ENCODE measurements around the gene ZDHHC11B.
"Not testable (repeated sequence)": the region's sequence is repeated elsewhere in the genome, so short reads cannot be mapped to it uniquely, and the experiment has no call there.

Gene ZDHHC11B, protein sequence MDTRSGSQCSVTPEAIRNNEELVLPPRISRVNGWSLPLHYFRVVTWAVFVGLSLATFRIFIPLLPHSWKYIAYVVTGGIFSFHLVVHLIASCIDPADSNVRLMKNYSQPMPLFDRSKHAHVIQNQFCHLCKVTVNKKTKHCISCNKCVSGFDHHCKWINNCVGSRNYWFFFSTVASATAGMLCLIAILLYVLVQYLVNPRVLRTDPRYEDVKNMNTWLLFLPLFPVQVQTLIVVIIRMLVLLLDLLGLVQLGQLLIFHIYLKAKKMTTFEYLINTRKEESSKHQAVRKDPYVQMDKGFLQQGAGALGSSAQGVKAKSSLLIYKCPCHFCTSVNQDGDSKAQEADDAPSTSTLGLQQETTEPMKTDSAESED

DNA sequence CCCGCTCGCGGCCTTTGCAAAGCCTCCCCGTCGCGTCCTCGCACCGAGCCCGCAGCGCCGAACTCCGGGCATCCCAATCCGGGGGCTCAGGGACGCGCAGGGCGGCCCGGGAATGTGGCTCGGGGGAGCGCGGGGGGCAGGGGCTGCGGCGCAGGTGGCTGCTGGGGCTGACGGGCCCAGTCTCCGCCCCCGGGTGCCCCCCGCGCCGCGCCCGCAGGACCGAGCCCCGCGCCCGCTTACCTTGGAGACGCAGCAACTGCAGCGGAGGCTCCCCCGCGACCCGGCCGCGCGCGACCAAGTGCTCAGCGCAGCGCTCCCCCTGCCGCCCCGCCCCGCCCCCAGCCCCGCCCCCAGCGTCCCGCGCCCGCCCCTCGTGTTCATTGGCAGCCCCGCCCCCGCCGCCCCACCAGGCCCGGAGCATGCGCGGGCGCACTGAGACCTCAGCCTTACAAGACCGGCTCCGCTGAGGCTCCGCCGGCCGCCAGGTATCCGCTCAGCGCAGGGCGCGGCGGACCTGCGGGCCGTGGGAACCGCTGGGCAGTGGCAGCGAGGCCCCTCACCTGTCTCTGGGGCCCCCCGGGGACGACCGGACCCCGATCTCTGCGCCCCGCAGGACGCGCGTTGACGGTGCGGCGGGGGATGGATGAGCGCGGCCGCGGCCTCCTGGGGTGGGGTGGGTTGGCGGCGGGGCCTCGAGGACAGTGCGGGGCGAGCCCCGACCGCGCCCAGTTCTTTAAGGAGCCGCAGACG is at the start of gene ZDHHC11B:
Gene ZDHHC11B, minus strand, starts transcription at position 302 of the 750 bp plus-strand sequence. CDS start 17,810 bp downstream, outside the sequence.
- peak; percentile 72 to 83 for DNase-seq (ENCODE audit: low read depth in 2 of 2)

DNA sequence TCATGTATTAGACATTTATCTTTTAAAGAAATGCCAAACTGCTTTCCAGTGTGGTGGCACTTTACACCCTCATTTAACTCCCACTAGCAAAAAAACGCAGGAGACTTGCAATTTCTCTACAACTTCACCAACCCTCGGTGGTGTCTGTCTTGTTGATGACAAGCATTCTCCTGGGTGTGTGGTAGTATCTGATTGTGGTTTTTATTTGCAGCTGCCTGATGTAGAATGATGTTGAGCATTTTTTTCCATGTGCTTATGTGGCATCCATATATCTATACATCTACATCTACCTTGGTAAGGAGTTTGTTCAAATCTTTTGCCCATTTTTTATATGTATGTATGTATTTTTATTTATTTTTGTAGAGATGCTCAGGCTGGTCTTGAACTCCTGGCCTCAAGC is 49.5 kb upstream of the ZDHHC11B start:
- not testable (repeated sequence) for DNase-seq (ENCODE audit: low read depth in 2 of 2)

DNA sequence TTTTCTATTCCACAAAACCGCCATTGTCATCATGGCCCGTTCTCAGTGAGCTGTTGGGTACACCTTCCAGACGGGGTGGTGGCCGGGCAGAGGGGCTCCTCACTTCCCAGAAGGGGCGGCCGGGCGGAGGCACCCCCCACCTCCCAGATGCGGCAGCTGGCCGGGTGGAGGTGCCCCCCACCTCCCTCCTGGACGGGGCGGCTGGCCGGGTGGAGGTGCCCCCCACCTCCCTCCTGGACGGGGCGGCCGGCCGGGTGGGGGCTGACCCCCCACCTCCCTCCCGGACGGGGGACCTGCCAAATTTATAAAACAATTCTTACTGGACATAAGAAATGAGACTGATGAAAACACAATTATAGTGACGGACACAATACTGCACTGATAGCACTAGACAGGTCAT is 43.7 kb upstream of the ZDHHC11B start:
- DNase-seq (ENCODE audit: low read depth in 2 of 2), result not testable (repeated sequence)

DNA sequence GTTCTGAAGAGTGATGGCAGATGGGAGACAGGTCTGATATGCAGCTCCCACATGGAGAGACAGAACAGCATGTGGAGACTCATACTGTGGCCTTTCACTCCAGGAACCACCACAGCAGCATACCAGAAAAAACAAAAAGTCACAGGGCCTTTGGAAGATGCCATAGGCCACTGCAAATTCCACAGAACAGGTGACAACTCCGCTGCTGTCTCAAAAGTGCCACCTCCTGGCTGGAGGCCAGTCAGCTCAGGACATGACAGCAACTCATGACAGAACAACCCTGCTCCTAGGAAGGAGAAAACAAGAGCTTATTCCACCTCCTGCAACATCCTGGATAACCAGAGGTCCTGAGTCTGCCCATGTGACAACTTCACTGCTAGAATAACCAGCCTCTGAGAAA is 41.0 kb upstream of the ZDHHC11B start:
- not testable (repeated sequence) for DNase-seq (ENCODE audit: low read depth in 2 of 2)

DNA sequence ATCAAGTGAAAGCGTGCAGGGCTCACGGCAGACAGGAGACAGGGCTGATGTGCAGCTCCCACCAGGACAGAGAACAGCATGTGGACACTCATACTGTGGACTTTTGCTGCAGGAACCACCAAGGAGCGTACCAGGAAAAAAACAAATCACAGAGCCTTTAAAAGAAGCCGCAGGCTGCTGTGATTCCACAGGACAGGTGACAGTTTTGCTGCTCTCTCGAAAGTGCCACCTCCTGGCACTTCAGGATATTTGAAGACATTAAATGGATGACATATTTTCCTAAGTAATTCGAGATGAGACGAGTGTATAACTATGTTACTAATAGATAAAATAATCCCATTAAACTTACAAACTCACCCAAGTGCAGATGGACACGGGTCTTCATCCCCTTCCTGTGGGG is 37.0 kb upstream of the ZDHHC11B start:
- no peak for DNase-seq (ENCODE audit: low read depth in 2 of 2)

DNA sequence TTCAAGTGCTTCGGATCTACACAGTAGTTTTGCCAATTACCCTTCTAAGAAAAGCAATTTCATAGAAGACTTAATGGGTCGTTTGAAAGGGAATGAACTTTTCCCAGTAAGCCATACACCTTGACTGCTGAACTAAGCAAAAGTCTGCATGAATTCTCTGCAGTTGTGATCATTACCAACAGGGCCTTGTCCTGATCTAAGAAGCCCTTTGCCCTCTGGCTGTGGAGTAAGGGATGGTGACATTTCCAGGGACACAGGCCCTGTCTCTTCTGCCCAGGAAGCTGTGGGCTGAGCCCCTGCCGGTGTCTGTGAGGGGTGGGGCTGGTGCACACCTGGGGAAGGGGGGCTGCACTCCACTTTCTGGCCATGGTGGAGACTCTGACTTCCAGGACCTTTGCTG is 35.7 kb upstream of the ZDHHC11B start:
- no peak for DNase-seq (ENCODE audit: low read depth in 2 of 2)

DNA sequence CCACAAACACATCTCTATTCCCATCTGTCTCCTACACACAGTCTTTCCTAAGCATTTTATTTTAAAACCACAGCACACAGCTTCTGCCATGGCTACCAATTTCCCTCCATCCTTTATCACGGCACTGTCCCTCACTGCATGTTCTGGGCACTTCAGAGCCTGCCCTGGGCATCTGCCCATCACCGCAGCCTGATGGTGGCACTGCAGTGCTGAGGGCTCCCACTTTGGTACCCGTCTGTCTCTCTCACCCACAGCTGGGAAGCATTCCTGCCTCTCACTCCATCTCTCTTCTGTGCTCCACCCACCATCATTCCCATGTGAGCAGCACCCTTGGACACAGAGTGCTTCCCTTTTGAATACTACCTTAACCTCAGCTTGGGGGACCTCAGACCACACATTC is 34.5 kb upstream of the ZDHHC11B start:
- DNase-seq (ENCODE audit: low read depth in 2 of 2), result no peak

DNA sequence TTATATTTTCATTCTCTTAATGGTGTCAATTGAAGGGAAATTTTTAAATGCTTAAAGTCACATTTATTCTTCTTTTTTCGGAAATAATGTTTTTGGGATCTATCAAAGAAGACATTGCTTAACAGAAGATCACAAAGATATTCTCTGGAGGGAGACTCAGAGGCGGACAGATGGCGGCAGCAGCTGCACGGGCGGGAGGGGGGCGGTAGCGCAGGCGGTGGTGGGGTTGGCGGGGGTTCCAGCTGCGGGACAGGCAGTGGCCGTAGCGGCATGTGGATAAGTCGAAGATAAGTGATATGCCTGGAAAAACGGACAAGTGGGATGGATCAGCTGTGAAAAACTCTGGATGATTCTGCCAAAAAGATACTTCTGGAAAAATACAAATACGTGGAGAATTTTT is 31.6 kb upstream of the ZDHHC11B start:
- DNase-seq (ENCODE audit: low read depth in 2 of 2), result no peak

DNA sequence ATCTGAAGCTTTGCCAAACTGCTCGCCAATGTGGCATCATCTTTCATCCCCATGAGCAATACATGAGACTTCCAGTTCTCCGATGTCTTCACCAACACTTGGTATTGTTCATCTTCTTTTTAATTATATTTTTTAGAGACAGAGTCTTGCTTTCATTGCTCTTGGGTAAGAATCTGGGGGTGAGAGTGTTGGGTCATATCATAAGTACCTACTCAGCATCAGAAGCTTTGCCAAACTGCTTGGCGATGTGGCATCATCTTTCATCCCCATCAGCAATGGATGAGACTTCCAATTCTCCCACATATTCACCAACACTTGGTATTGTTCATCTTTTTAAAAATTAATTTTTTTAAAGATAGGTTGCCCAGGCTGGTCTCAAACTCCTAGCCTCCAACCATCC is 30.9 kb upstream of the ZDHHC11B start:
- no peak for DNase-seq (ENCODE audit: low read depth in 2 of 2)

DNA sequence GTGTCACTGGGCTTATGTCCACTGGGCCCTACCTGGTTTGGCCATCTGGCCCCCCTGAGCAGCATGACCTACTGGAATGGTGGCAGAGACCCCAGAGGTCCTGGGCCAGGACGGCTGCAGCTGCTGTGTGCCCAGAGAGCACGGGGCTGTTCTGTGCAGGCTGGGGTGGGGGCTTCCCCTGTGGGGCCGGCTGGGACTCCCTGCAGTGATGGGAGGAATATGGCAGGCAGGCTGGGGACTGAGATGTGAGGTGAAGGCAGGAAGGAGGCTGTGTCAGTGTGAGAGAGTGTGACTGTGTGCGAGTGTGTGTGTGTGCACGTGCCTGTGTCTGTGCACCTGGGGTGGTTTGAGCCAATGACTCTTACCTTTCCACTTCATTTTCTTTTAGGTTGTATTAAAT is 29.0 kb upstream of the ZDHHC11B start:
- not testable (repeated sequence) for DNase-seq (ENCODE audit: low read depth in 2 of 2)

DNA sequence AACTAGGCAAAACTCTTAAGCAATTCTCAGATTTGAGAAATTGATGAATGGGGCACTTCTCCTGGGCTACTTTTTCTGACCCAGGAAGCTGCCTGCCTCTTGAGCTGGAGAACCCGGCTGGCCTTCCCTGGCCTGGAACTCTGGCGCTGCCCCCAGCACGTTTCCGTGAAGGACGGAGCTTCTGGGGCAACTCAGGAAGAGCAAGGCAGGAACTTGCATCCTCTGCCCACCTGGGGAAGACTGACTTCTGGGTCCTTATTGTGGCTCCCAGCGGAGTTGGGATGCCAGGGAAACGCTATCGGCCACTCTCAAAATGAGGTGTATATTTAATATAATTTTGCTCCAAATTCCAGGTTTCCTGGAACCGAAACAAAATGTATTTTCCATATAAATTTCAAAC is 26.9 kb upstream of the ZDHHC11B start:
- DNase-seq (ENCODE audit: low read depth in 2 of 2), result not testable (repeated sequence)

DNA sequence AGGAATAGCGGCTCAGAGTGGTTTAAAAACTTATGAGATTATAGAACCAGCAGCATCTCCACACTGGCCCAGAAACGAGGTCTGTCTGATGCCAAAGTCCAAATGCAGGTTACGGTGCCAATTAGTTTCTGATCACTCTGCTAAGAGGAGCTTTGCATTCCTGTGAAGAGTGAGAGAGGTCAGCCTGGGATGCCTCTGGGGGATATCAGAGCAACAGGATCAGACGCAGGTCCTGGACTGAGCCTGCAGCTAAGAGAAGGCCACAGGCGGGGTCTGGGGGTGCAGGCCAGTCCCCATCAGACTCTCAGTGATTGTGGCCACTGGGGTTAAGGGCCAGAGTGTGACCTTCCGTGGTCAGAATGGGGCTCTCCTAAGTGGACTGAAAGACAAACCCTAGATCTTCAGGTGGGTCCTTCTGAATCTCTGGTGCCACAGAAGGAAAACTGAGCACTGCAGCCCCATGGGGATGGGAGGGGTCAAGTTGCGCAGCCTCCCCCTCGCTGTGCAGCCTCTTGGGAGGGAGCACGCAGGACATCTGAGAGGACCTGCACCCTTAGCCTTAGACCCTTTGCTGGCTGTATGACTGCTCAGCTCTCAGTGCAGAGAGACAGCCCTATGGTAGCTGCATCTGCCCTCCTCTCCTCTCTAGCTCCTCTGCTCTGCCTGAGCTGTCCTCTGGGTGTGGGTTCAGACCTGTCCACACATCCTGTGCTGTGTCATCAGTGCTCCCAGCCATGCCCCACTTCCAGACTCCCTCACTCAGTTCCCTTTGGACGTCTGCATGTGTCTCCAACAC is 23.4 kb upstream of the ZDHHC11B start:
- DNase-seq (ENCODE audit: low read depth in 2 of 2), result not testable (repeated sequence)

DNA sequence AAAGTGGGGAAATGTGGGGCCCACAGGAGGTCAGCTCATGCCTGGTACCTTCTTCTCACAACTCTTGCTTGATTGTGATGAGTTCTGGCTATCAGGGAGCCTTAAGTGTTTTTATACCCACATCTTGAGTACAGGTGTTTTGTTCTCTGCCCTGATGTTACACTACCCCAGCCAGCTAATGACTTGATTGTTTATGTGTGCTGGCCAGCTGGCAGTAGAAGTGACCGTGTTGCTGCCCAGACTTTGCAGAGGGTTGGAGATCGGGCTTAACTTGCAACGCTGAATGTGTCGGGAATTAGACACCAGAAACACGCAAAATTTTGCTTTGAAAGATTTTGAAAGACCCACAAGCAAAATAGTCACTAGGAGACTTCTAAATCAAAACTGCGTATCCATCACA is 16.9 kb upstream of the ZDHHC11B start:
- no peak for DNase-seq (ENCODE audit: low read depth in 2 of 2)

DNA sequence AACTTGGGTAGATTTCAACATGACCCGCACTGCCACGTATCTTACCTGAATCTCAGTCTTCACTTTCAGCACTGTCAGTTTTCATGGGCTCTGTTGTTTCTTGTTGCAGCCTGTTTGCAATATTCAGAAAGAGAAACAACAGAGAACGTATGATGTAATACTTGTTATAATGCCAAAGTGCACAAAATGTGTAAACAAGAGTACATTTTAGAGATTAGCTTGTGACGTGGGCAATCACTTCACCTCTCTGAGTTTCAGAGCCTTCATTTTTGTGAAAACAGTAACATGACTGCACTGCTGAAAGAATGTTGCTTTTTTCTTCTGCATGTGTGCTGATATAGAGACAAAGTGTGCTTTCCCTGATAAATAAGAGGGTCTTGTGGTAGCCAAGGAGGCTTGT is 16.5 kb upstream of the ZDHHC11B start:
- DNase-seq (ENCODE audit: low read depth in 2 of 2), result not testable (repeated sequence)

DNA sequence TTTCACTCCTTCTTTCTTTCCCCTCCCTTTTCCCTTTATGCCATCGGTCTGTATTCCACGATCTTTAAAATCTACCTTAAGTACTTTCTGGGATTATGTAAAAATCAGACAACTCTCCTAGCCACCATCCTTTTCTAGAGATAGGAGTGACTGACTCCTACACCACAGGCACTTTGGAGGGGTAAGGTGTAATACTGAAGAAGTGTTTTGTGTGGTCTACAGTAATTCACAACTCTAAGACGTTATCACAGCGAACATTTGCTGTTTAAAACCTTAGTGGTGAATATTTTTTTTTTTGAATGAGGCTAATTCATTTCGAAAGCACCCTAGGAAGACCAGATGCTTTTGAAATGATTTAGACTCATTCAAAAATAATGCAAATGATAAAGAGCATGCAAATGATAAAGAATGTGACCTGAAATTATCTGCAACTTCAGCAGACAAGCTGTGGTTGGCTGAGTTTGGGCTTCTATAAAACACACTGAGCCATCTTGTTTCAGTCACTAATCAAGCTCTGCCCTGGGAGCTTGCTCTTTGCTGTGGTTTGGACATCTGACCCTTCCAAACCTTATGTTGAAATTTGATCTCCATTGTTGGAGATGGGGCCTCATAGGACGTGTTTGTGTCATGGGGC is 14.1 kb upstream of the ZDHHC11B start:
- not testable (repeated sequence) for DNase-seq (ENCODE audit: low read depth in 2 of 2)

DNA sequence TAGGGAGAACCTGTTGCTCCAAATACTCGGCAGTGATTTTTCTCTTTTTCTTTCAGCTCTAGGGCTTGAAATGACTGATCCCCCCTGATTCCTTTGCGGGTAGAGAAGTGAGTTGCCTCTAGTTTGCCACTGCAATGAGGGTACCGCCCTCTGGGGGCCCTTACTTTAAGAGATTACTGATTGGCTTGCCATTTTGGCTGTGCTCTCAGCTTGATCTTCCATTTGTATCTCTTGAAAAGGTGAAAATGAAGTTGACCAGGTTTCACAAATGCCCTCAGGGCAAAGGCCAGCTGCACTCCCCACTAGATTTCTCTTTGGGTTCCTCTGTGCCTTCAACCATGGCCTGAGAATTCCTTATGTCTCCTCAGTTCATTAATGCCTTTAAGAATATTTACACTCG is 13.5 kb upstream of the ZDHHC11B start:
- DNase-seq (ENCODE audit: low read depth in 2 of 2), result not testable (repeated sequence)

DNA sequence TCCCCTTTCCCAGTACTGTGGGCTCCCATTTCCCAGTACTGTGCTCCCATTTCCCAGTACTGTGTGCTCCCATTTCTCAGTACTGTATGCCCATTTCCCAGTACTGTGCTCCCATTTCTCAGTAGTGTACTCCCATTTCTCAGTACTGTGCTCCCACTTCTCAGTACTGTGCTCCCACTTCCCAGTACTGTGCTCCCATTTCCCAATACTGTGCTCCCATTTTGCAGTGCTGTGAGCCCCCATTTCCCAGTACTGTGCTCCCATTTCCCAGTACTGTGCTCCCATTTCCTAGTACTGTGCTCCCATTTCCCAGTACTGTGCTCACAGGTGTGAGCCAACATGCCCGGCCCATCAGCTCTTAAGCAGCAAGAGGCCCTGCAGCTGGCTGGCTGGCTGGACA is 11.3 kb upstream of the ZDHHC11B start:
- not testable (repeated sequence) for DNase-seq (ENCODE audit: low read depth in 2 of 2)

DNA sequence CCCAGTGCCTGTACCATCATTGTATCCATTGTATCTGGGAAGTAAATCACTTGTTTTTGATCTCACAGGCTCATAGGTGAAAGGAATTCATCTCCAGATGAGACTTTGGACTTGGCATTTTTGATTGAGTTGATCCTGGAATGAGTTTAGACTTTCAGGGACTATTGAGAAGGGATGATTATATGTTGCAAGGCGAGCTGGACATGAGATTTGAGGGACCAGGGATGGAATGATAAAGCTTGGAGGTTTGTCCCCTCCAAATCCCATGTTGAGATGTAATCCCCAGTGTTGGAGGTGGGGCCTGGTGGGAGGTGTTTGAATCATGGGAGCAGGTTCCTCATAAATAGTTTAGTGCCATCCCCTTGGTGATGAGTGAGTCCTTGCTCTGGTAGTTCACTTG is 10.4 kb upstream of the ZDHHC11B start:
- not testable (repeated sequence) for DNase-seq (ENCODE audit: low read depth in 2 of 2)

DNA sequence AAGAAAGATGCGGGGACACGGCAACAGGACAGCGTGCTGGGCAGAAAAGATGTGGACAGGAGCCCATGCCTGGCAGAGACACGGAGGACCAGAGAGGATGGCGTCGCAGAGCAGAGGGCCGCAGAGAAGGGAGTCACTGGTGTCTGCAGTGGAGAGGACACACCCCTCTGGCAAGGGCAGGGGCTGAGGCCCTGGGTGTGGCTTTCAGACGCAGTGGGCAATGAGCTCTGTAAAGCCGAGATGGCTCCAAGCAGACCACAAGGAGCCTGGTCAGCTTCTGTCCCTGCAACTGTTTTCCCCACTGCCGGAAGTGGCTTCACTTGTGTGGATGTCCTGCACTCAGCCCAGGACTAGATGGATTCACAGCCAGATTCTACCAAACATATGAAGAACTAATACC is 4.2 kb upstream of the ZDHHC11B start:
- DNase-seq (ENCODE audit: low read depth in 2 of 2), result not testable (repeated sequence)

DNA sequence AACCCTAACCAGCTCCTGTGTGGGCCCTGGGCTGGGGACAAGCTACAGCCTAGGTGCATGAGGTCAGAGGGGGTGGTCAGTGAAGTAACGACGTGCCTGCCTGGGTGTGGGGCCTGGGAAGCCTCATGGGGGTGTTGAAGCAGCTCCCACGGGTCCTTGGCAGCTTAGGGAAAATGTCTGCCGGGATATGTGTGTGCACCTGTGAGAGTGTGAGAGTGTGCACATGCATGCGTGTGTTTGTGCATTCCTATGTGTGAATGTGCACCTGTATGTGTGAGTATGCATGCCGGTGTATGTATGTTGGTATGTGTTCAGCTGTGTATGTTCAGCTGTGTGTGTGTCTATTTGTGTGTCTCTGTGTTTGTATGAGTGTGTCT is 3.3 kb upstream of the ZDHHC11B start:
- DNase-seq (ENCODE audit: low read depth in 2 of 2), result not testable (repeated sequence)

DNA sequence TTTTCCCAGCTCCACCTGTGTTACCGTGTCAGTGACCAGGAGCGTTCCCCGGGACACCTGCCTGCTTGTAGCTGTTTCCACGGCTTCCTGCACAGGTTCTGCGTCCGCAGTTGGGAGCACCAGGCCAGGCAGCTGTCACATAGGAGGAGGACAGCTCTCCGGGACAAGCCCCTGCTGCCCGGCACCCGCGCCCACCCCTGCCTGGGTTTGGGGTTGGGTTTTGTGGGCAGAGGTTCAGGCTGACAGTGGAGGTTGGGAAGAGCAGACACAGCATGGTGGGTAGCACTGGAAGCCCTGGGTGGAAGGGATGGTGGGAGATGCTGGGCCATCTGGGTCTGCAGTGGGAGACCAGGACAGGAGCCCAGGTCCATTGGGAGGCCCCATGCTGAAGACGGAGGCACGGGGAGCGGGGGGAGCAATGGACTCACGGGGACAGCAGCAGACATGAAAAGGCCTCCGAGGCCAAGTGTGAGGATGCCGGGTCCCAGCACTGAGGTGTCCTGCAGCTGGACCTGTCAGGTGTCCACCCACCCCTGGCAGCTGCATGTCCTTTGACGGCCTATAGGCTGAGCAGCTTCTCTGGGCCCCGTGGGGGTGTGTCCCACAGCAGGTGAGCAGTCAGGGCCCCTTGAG is 2.8 kb upstream of the ZDHHC11B start:
- DNase-seq (ENCODE audit: low read depth in 2 of 2), result not testable (repeated sequence)

All from stimulated activated CD8-positive, alpha-beta memory T cell treated with anti-CD3 and anti-CD28 coated beads, Interleukin-7, amount 100 ng/mL, for 1 hour (primary cell).